GM19035 (cell line): ENCODE measurements around the gene C1QC.

ENCODE experiments used
- ATAC-seq: cut with Tn5 transposase; IDR thresholded peaks from one replicate; pipeline ENCODE4 v1.9.1; 2021; ENCODE audit not compliant: unreplicated experiment

Gene C1QC

GRCh38 chr1:22676916-22677583 is 33.6 kb downstream of the C1QC start:
- ATAC-seq: no peak

- no peak for ATAC-seq
These were observed 34.8 kb downstream of the C1QC start for GRCh38 chr1:22677931-22678896.

- ATAC-seq: no peak
These were observed 37.3 kb downstream of the C1QC start for GRCh38 chr1:22680726-22681125.

- ATAC-seq: no peak
These were observed 38.3 kb downstream of the C1QC start for GRCh38 chr1:22681556-22682276.

- no peak for ATAC-seq
These were observed 40.1 kb downstream of the C1QC start for GRCh38 chr1:22683547-22683946.

- no peak for ATAC-seq
These were observed 42.2 kb downstream of the C1QC start for GRCh38 chr1:22685591-22686059.

GRCh38 chr1:22687191-22687590 is 43.8 kb downstream of the C1QC start:
- no peak for ATAC-seq

- no peak for ATAC-seq
These were observed 45.0 kb downstream of the C1QC start for GRCh38 chr1:22688466-22688865.

GRCh38 chr1:22689505-22689904 is 46.1 kb downstream of the C1QC start:
- no peak for ATAC-seq

GRCh38 chr1:22691031-22691753 is 47.8 kb downstream of the C1QC start:
- ATAC-seq: no peak

GRCh38 chr1:22694172-22694571 is 50.7 kb downstream of the C1QC start:
- no peak for ATAC-seq

GRCh38 chr1:22696610-22697009 is 53.2 kb downstream of the C1QC start:
- ATAC-seq: no peak
